ENCODE data around the gene S1PR4.

S1PR4 gene

DNA sequence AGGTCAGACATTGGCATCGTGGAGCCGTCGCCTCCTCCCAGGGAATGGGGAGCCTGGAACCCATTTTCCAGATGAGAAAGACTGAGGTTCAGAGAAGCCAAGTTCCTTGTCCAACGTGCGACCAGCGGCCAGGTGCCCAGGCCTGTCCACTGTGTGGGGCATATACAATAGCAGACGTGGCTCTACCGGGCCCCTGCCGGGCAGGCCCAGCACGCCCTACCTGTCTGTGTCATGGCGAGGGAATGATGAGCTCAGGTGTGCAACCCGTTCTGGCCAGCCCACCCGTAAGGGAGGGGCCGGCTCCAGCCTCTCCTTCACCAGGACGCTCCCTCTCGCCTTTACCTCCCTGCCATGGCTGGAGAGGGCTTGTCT is 41.9 kb upstream of the S1PR4 start:
- H3K27ac ChIP-seq (ENCODE audit: low read depth, low read length): no peak overlapping the region
- H3K4me1 ChIP-seq (ENCODE audit: control insufficient read depth, low read length): peaks cover 13% of the 10 kb centered on the region
- H3K4me2 ChIP-seq (ENCODE audit: low read length): no peak overlapping the region
- H3F3A ChIP-seq (ENCODE audit: control insufficient read depth, insufficient read depth): no peaks in the 10 kb centered on the region
- peaks cover 29% of the 10 kb centered on the region for H3K27me3 ChIP-seq (ENCODE audit: control insufficient read depth, low read length)
- no peaks in the 10 kb centered on the region for H4K20me1 ChIP-seq (ENCODE audit: control insufficient read depth, insufficient read depth, low read depth, low read length)
- H3K36me3 ChIP-seq (ENCODE audit: control insufficient read depth, low read length): no peaks in the 10 kb centered on the region
- no peaks in the 10 kb centered on the region for H3K9me3 ChIP-seq (ENCODE audit: control insufficient read depth, insufficient read depth, low read length)
- TF ChIP-seq, protein P1, sequence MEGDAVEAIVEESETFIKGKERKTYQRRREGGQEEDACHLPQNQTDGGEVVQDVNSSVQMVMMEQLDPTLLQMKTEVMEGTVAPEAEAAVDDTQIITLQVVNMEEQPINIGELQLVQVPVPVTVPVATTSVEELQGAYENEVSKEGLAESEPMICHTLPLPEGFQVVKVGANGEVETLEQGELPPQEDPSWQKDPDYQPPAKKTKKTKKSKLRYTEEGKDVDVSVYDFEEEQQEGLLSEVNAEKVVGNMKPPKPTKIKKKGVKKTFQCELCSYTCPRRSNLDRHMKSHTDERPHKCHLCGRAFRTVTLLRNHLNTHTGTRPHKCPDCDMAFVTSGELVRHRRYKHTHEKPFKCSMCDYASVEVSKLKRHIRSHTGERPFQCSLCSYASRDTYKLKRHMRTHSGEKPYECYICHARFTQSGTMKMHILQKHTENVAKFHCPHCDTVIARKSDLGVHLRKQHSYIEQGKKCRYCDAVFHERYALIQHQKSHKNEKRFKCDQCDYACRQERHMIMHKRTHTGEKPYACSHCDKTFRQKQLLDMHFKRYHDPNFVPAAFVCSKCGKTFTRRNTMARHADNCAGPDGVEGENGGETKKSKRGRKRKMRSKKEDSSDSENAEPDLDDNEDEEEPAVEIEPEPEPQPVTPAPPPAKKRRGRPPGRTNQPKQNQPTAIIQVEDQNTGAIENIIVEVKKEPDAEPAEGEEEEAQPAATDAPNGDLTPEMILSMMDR (IDR thresholded peaks at IDR 0.05; ENCODE audit: low read depth, low read length, poor library complexity, severe bottlenecking): no peak
- no peak for TF ChIP-seq EZH2phosphoT487 (IDR thresholded peaks at IDR 0.05; ENCODE audit: borderline replicate concordance, low read length)
- no peaks in the 10 kb centered on the region for H3K9me2 ChIP-seq (replicated peaks; ENCODE audit: control insufficient read depth, low read length)
- no peaks in the 10 kb centered on the region for H3K79me2 ChIP-seq (ENCODE audit: control insufficient read depth, low read length)
- no peak overlapping the region for H3K4me3 ChIP-seq (ENCODE audit: low read length)

DNA sequence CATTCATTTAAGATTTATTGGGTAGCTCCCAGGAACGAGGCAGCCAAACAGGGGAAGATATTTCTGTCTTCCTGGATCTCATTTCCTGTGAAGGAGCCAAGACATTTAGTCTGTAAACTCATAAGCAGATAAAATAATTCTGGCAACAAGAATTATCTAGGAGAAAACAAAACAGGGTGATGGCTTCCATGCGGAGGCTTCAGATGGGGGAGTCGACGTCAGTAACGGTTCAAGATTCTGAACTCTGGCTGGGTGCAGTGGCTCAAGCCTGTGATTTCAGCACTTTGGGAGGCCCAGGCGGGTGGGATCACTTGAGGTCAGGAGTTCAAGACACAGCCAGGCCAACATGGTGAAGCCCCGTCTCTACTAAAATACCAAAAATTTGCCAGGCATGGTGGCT is 41.5 kb upstream of the S1PR4 start:
- Histone ChIP-seq H3F3A (ENCODE audit: control insufficient read depth, insufficient read depth) (no peaks in the 10 kb centered on the region), H3K36me3 (ENCODE audit: control insufficient read depth, low read length) (no peaks in the 10 kb centered on the region), H3K27ac (ENCODE audit: low read depth, low read length) (no peak overlapping the region), H4K20me1 (ENCODE audit: control insufficient read depth, insufficient read depth, low read depth, low read length) (no peaks in the 10 kb centered on the region), H3K4me2 (ENCODE audit: low read length) (no peak overlapping the region), H3K4me3 (ENCODE audit: low read length) (no peak overlapping the region), H3K79me2 (ENCODE audit: control insufficient read depth, low read length) (no peaks in the 10 kb centered on the region), H3K9me3 (ENCODE audit: control insufficient read depth, insufficient read depth, low read length) (no peaks in the 10 kb centered on the region), H3K4me1 (ENCODE audit: control insufficient read depth, low read length) (peaks cover 13% of the 10 kb centered on the region), H3K27me3 (ENCODE audit: control insufficient read depth, low read length) (peaks cover 32% of the 10 kb centered on the region), H3K9me2 (replicated peaks; ENCODE audit: control insufficient read depth, low read length) (no peaks in the 10 kb centered on the region)
- TF ChIP-seq EZH2phosphoT487 (IDR thresholded peaks at IDR 0.05; ENCODE audit: borderline replicate concordance, low read length): no peak
- TF ChIP-seq, protein P1 (IDR thresholded peaks at IDR 0.05; ENCODE audit: low read depth, low read length, poor library complexity, severe bottlenecking): no peak

DNA sequence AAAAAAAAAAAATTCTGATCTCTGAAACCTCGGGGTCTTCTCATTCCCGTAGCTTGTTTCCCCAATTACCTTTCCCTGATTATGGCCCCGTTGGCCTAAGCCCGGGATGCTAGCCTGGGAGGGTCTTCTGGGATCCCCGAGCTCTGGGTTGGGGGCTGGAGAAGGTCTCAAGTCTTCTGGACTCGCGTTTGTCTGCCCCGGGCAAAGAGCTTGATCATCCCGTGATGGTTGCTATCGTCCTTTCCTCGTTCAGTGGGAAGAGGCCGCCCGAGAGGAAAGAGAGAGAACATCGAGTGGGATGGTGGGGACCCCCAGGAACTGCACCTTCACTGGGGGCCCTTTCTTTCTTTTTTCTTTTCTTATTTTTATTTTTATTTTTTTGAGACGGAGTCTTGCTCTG is 40.3 kb upstream of the S1PR4 start:
- no peaks in the 10 kb centered on the region for H3F3A ChIP-seq (ENCODE audit: control insufficient read depth, insufficient read depth)
- H3K79me2 ChIP-seq (ENCODE audit: control insufficient read depth, low read length): no peaks in the 10 kb centered on the region
- no peak overlapping the region for H3K4me2 ChIP-seq (ENCODE audit: low read length)

More for the DNA sequence above, 40.3 kb upstream of the S1PR4 start:
- Histone ChIP-seq H3K36me3 (ENCODE audit: control insufficient read depth, low read length) (no peaks in the 10 kb centered on the region), H3K9me2 (replicated peaks; ENCODE audit: control insufficient read depth, low read length) (no peaks in the 10 kb centered on the region), H3K9me3 (ENCODE audit: control insufficient read depth, insufficient read depth, low read length) (no peaks in the 10 kb centered on the region), H3K27me3 (ENCODE audit: control insufficient read depth, low read length) (peaks cover 35% of the 10 kb centered on the region), H3K4me1 (ENCODE audit: control insufficient read depth, low read length) (peaks cover 7% of the 10 kb centered on the region), H3K4me3 (ENCODE audit: low read length) (no peak overlapping the region), H3K27ac (ENCODE audit: low read depth, low read length) (no peak overlapping the region), H4K20me1 (ENCODE audit: control insufficient read depth, insufficient read depth, low read depth, low read length) (no peaks in the 10 kb centered on the region)
- no peak for TF ChIP-seq EZH2phosphoT487 (IDR thresholded peaks at IDR 0.05; ENCODE audit: borderline replicate concordance, low read length)
- TF ChIP-seq, protein P1 (IDR thresholded peaks at IDR 0.05; ENCODE audit: low read depth, low read length, poor library complexity, severe bottlenecking): no peak

Measured in DOHH2 (cell line).